Stomach (tissue), 4 donors: ENCODE data around the gene SPG7.

Experiments
- EP300 ChIP-seq: sonication (generic); formaldehyde crosslinking; IDR thresholded peaks from one replicate; pipeline ENCODE4 v1.6.1; 2017; ENCODE audit warnings: antibody characterized with exemption
- POLR2A ChIP-seq, 4 donors: fragments of 450-650 bp; IDR thresholded peaks; one replicate each; pipeline ENCODE4 v1.6.1; 2016; ENCODE audit warnings: antibody characterized with exemption in 4 of 4, control low read depth in 2 of 4, mild to moderate bottlenecking in 1 of 4, moderate library complexity in 1 of 4
- POLR2AphosphoS5 ChIP-seq, 3 donors: sonication (generic); formaldehyde crosslinking; IDR thresholded peaks; one replicate each; pipeline ENCODE4 v1.6.1; 2016; ENCODE audit warnings: antibody characterized with exemption in 3 of 3
- TF ChIP-seq, protein P1 (sequence below), 7 experiments: fragments of 450-650 bp in 4 of 7; fragments of 200-600 bp in 3 of 7; sonication (generic) in 3 of 7; IDR thresholded peaks; one replicate each; pipeline ENCODE4 v1.5.1; 2016 to 2019; ENCODE audit warnings: antibody characterized with exemption in 7 of 7, control low read depth in 2 of 7, mild to moderate bottlenecking in 1 of 7

DNA sequence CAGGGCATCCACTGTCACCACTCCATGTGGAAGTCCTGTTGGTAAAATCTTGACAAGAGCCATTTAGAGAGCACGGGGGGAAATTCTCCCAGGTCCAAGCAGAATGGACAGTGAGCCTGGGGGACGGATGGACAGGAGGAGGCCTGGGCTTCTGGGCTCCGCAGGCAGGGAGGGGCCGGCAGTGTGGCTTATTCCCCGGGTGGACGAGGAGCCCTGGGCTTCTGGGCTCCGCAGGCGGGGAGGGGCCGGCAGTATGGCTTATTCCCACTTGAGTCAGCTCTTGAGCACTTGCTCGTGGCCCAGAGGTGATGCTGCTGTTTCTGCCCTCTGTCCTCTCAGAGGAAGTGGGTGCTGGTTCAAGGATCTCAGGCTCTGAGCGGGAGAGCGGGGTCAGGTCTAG is 30.1 kb downstream of the SPG7 start:
- TF ChIP-seq EP300, result no peak
- TF ChIP-seq, protein P1, sequence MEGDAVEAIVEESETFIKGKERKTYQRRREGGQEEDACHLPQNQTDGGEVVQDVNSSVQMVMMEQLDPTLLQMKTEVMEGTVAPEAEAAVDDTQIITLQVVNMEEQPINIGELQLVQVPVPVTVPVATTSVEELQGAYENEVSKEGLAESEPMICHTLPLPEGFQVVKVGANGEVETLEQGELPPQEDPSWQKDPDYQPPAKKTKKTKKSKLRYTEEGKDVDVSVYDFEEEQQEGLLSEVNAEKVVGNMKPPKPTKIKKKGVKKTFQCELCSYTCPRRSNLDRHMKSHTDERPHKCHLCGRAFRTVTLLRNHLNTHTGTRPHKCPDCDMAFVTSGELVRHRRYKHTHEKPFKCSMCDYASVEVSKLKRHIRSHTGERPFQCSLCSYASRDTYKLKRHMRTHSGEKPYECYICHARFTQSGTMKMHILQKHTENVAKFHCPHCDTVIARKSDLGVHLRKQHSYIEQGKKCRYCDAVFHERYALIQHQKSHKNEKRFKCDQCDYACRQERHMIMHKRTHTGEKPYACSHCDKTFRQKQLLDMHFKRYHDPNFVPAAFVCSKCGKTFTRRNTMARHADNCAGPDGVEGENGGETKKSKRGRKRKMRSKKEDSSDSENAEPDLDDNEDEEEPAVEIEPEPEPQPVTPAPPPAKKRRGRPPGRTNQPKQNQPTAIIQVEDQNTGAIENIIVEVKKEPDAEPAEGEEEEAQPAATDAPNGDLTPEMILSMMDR (IDR thresholded peaks at IDR 0.05), result no peak
- TF ChIP-seq POLR2AphosphoS5 (IDR thresholded peaks at IDR 0.05), result no peak
- no peak for TF ChIP-seq POLR2A (IDR thresholded peaks at IDR 0.05)
